HL-60/S4 treated with phorbol 12-myristate 13-acetate at 8.2 ng/mL for 4 days and 3 days (cell line): ENCODE results near the gene SLC16A12.

Source experiments
- in situ Hi-C: fragments of 300-500 bp; cut with MboI; formaldehyde crosslinking; loops from 2 replicates; pipeline ENCODE4 v1.15.0; 2022; ENCODE audit warnings: low sequenced_read_pairs

Gene SLC16A12

GRCh38 chr10:89516149-89516832, 19.1 kb downstream of the SLC16A12 start:
- in situ Hi-C loops, result no loop called here

GRCh38 chr10:89515031-89515841, 20.2 kb downstream of the SLC16A12 start:
- in situ Hi-C loops, result no loop called here

- in situ Hi-C loops, result no loop called here
Observed at GRCh38 chr10:89513206-89513605, 22.2 kb downstream of the SLC16A12 start.

- in situ Hi-C loops, result no loop called here
Observed at GRCh38 chr10:89505640-89506275, 29.6 kb downstream of the SLC16A12 start.

- in situ Hi-C loops, result no loop called here
Observed at GRCh38 chr10:89504691-89505090, 30.7 kb downstream of the SLC16A12 start.

GRCh38 chr10:89503652-89504370, 31.6 kb downstream of the SLC16A12 start:
- in situ Hi-C loops, result no loop called here

GRCh38 chr10:89503151-89503550, 32.2 kb downstream of the SLC16A12 start:
- in situ Hi-C loops, result no loop called here

GRCh38 chr10:89502549-89502948, 32.8 kb downstream of the SLC16A12 start:
- in situ Hi-C loops, result no loop called here

- in situ Hi-C loops, result no loop called here
Observed at GRCh38 chr10:89494575-89494974, 40.8 kb downstream of the SLC16A12 start.

- in situ Hi-C loops, result no loop called here
Observed at GRCh38 chr10:89494068-89494467, 41.3 kb downstream of the SLC16A12 start.

- in situ Hi-C loops, result no loop called here
Observed at GRCh38 chr10:89491932-89492331, 43.5 kb downstream of the SLC16A12 start.

GRCh38 chr10:89490596-89491335, 44.6 kb downstream of the SLC16A12 start:
- in situ Hi-C loops, result no loop called here

- in situ Hi-C loops, result no loop called here
Observed at GRCh38 chr10:89482256-89482655, 53.1 kb downstream of the SLC16A12 start.

GRCh38 chr10:89481662-89482061, 53.7 kb downstream of the SLC16A12 start:
- in situ Hi-C loops, result no loop called here

GRCh38 chr10:89479771-89480446, 55.5 kb downstream of the SLC16A12 start:
- in situ Hi-C loops, result no loop called here

- in situ Hi-C loops, result no loop called here
Observed at GRCh38 chr10:89478739-89479654, 56.4 kb downstream of the SLC16A12 start.

- in situ Hi-C loops, result no loop called here
Observed at GRCh38 chr10:89478085-89478738, 57.2 kb downstream of the SLC16A12 start.

GRCh38 chr10:89476150-89476549, 59.2 kb downstream of the SLC16A12 start:
- in situ Hi-C loops, result no loop called here
